ENCODE data around the gene ZNF678. TPM values are rescaled to one million over a fixed set of nuclear protein-coding genes. Genes with fewer than 3 reads are reported as not detected.

ZNF678 gene
- 10.8 and 13.0 TPM in 2 replicates for total RNA-seq (2022)
- Bru-seq, nascent RNA, result percentile 83 among the genes with signal in this experiment
- BruChase-seq, experiment 1, labeled RNA remaining after a 6-hour chase, result percentile 72 among the genes with signal in this experiment
- BruChase-seq, experiment 2, labeled RNA remaining after a 2-hour chase, result percentile 83 among the genes with signal in this experiment
- long read RNA-seq, partial matches to known transcripts, result 1 of 14 reads
- long read RNA-seq, other reads (novel, unspliced or antisense), result 12 of 14 reads

DNA sequence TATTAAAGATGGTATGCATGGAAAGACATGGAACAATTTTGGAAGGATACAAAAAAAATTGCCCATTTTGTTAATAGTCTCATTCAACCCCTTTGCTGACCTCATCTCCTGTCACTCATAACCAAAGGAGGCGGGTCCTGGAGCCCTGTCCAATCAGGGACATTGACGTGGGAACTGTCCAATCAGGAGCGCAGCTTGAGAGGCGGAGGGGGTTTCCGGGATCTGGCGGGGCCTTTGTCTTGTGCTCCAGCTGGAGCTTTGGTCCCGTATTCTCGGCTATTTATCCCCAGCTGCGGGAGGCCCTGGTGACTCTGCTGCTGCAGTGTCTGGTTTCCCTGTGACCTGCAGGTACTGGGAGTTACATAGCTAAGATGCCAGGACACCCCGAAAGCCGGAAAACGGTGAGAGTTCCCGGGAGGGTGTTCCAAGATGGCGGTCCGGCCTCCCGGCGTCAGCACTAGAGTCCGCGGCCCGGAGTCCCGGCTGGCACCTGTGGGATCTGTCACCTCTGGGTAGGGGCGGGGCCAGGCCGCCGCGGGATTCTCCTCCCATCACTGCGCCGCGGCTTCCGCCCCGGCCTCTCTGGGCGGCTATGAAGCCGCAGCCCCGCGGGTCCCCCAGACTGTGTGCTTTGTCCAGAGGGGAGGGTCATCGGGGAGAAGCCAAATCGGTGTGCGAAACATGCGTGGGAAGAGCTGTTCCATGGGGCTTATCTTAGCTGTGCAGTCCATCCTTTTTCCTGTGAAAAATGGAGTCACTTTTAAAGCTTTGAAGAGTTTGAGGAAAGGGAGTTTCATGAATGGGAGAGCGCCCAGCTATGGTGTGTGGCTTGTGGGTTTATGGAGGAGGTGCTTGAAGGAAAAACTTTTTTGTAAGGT, at the start of gene ZNF678:
Gene ZNF678, plus strand, starts transcription at position 233 of the 878 bp plus-strand sequence. CDS start 87,436 bp downstream, outside the sequence.
- peak within 1 kb of the TSS; percentile 98 for H3K4me3 Mint-ChIP-seq (ENCODE audit: unreplicated experiment)
- BruUV-seq (replicated peaks), result TSS peak; percentile 83
- POLR2A ChIA-PET, result interaction anchor here (0.6 to 2.8 kb wide), 44 partner anchors 8 to 1156 kb away, joined by 3 to 20 read pairs (median 4); partner anchors contain the start of genes JMJD4, PARP1 and SNAP47
- intact Hi-C loops (cut with micrococcal nuclease), result loop anchor here (2.0 kb wide), 2 partner anchors 165 to 383 kb away; partner anchors contain the start of gene WNT9A
- TF ChIP-seq, protein P1, sequence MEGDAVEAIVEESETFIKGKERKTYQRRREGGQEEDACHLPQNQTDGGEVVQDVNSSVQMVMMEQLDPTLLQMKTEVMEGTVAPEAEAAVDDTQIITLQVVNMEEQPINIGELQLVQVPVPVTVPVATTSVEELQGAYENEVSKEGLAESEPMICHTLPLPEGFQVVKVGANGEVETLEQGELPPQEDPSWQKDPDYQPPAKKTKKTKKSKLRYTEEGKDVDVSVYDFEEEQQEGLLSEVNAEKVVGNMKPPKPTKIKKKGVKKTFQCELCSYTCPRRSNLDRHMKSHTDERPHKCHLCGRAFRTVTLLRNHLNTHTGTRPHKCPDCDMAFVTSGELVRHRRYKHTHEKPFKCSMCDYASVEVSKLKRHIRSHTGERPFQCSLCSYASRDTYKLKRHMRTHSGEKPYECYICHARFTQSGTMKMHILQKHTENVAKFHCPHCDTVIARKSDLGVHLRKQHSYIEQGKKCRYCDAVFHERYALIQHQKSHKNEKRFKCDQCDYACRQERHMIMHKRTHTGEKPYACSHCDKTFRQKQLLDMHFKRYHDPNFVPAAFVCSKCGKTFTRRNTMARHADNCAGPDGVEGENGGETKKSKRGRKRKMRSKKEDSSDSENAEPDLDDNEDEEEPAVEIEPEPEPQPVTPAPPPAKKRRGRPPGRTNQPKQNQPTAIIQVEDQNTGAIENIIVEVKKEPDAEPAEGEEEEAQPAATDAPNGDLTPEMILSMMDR (IDR thresholded peaks at IDR 0.05; ENCODE audit: unreplicated experiment), result no peak
- H3K4me1 Mint-ChIP-seq (ENCODE audit: insufficient read depth, unreplicated experiment), result peaks cover 10% of the 10 kb centered on the region
- peaks cover 27% of the 10 kb centered on the region for H3K9me3 Mint-ChIP-seq (ENCODE audit: unreplicated experiment)
- CTCF ChIA-PET, result interaction anchor here (0.6 to 3.7 kb wide), 9 partner anchors 11 to 199 kb away, joined by 3 to 17 read pairs (median 3); no protein-coding TSS in a partner anchor
- DNase-seq (ENCODE audit: unreplicated experiment), result peak; percentile 100
- peaks cover 9% of the 10 kb centered on the region for H3K36me3 Mint-ChIP-seq (ENCODE audit: insufficient read depth, unreplicated experiment)
- H3K27me3 Mint-ChIP-seq (ENCODE audit: insufficient read depth, unreplicated experiment), result no peaks in the 10 kb centered on the region
- H3K27ac Mint-ChIP-seq (ENCODE audit: low read depth, unreplicated experiment), result peak within 1 kb of the TSS; percentile 100

DNA sequence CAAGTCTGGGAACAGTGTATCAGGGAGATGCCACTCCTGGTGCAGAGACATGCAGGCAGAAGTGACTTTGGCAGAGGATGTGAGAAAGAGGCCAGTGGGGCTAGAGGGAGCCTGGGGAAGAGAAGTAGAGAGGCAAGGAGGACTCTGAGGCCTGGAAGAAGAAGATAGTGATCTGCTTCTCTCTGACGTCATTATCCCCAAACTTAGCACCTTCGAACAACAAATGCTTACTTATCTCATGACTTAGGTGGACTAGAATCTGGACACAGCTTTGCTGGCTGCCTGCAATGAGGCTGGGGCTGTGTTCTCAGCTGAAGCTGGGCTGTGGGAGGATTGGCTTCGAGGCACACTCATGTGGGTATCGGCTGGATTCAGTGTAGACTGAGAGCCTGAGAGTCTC, 44.5 kb upstream of the ZNF678 start:
- POLR2A ChIA-PET, result interaction anchor here (0.8 kb wide), 1 partner anchor 34 kb away, joined by 3 read pairs; no protein-coding TSS in a partner anchor
- Mint-ChIP-seq H3K4me3 (ENCODE audit: unreplicated experiment) (no peak overlapping the region), H3K36me3 (ENCODE audit: insufficient read depth, unreplicated experiment) (no peaks in the 10 kb centered on the region), H3K9me3 (ENCODE audit: unreplicated experiment) (no peaks in the 10 kb centered on the region), H3K4me1 (ENCODE audit: insufficient read depth, unreplicated experiment) (no peaks in the 10 kb centered on the region), H3K27me3 (ENCODE audit: insufficient read depth, unreplicated experiment) (peaks cover 6% of the 10 kb centered on the region), H3K27ac (ENCODE audit: low read depth, unreplicated experiment) (no peak overlapping the region)
- BruUV-seq (replicated peaks), result no TSS peak
- CTCF ChIA-PET, result interaction anchor here (0.6 to 2.3 kb wide), 3 partner anchors 23 to 201 kb away, joined by 3 to 8 read pairs (median 4); no protein-coding TSS in a partner anchor
- DNase-seq (ENCODE audit: unreplicated experiment), result no peak
- intact Hi-C loops (cut with micrococcal nuclease), result no loop called here
- TF ChIP-seq, protein P1 (IDR thresholded peaks at IDR 0.05; ENCODE audit: unreplicated experiment), result no peak

DNA sequence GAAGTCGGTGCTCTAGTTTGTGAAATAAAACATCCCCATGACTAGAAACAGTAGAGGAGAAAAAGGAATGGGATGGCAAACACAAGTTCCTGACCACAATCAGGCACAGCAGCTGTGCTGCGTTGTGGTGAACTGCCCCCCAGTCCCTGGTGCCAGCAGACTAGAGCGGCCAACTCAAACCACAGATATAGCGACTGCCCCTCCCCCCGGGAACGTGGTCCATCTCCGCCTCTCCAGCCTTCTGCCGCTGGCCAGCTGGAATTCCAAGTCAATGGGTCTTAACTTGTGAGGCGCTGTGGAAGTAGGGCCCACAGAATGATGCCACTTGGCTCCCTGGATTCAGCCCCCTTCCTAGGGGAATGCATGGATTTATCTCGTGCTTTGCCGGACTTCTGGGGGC, 41.6 kb upstream of the ZNF678 start:
- Mint-ChIP-seq H3K36me3 (ENCODE audit: insufficient read depth, unreplicated experiment) (no peaks in the 10 kb centered on the region), H3K27me3 (ENCODE audit: insufficient read depth, unreplicated experiment) (peaks cover 26% of the 10 kb centered on the region), H3K4me1 (ENCODE audit: insufficient read depth, unreplicated experiment) (no peaks in the 10 kb centered on the region), H3K4me3 (ENCODE audit: unreplicated experiment) (no peak overlapping the region), H3K9me3 (ENCODE audit: unreplicated experiment) (no peaks in the 10 kb centered on the region), H3K27ac (ENCODE audit: low read depth, unreplicated experiment) (no peak overlapping the region)
- BruUV-seq (replicated peaks), result no TSS peak
- ChIA-PET CTCF (interaction anchor here (1.3 kb wide), 1 partner anchor 254 kb away, joined by 4 read pairs; no protein-coding TSS in a partner anchor), POLR2A (interaction anchor here (0.9 to 1.0 kb wide), 2 partner anchors 9 to 42 kb away, joined by 3 to 4 read pairs; partner anchors contain the start of gene ZNF678)
- no peak for DNase-seq (ENCODE audit: unreplicated experiment)
- TF ChIP-seq, protein P1 (IDR thresholded peaks at IDR 0.05; ENCODE audit: unreplicated experiment), result no peak
- intact Hi-C loops (cut with micrococcal nuclease), result no loop called here
